NCI-H345 treated with DMSO at 0.1 percent for 48 hours (cell line): ENCODE measurements around the gene ZNF441.
"Not testable (repeated sequence)": the region's sequence is repeated elsewhere in the genome, so short reads cannot be mapped to it uniquely, and the experiment has no call there.

Experiments
- DNase-seq: peaks from one replicate; lab custom pipeline; 2025; ENCODE audit not compliant: unreplicated experiment; lab: John Stamatoyannopoulos, UW

Gene ZNF441

GRCh38 chr19:11766597-11767591 is at the start of gene ZNF441:
TSS of gene ZNF441 (plus strand) at chr19:11767000. CDS start at chr19:11767194, 194 bp downstream.
- DNase-seq = peak; percentile 18

- no peak for DNase-seq
These were observed 45.1 kb upstream of the ZNF441 start for GRCh38 chr19:11721681-11722080.

GRCh38 chr19:11722414-11722813 is 44.4 kb upstream of the ZNF441 start:
- DNase-seq = no peak

- no peak for DNase-seq
These were observed 37.2 kb upstream of the ZNF441 start for GRCh38 chr19:11729586-11729985.

- no peak for DNase-seq
These were observed 31.4 kb upstream of the ZNF441 start for GRCh38 chr19:11735375-11735774.

GRCh38 chr19:11736696-11737095 is 30.1 kb upstream of the ZNF441 start:
- DNase-seq = no peak

GRCh38 chr19:11737964-11738745 is 28.6 kb upstream of the ZNF441 start:
- DNase-seq = no peak

GRCh38 chr19:11738746-11739620 is 27.8 kb upstream of the ZNF441 start, which contains the start of gene ZNF823:
TSS of gene ZNF823 (minus strand) at chr19:11738946. CDS start at chr19:11738819, 127 bp downstream.
- DNase-seq = peak; percentile 47

- DNase-seq = no peak
These were observed 20.9 kb upstream of the ZNF441 start for GRCh38 chr19:11745869-11746268.

GRCh38 chr19:11747277-11747676 is 19.5 kb upstream of the ZNF441 start:
- DNase-seq = no peak

GRCh38 chr19:11749751-11750150 is 17.0 kb upstream of the ZNF441 start:
- no peak for DNase-seq

GRCh38 chr19:11752244-11752736 is 14.5 kb upstream of the ZNF441 start:
- no peak for DNase-seq

- DNase-seq = no peak
These were observed 12.1 kb upstream of the ZNF441 start for GRCh38 chr19:11754663-11755062.

- DNase-seq = no peak
These were observed 9.8 kb upstream of the ZNF441 start for GRCh38 chr19:11756965-11757364.

GRCh38 chr19:11759805-11760204 is 7.0 kb upstream of the ZNF441 start:
- no peak for DNase-seq

GRCh38 chr19:11763117-11763516 is 3.7 kb upstream of the ZNF441 start:
- DNase-seq = no peak

- no peak for DNase-seq
These were observed 3.2 kb upstream of the ZNF441 start for GRCh38 chr19:11763611-11764010.

GRCh38 chr19:11767633-11768133 is 883 bp downstream of the ZNF441 start:
- no peak for DNase-seq

GRCh38 chr19:11769995-11770394 is 3.2 kb downstream of the ZNF441 start:
- DNase-seq = no peak

GRCh38 chr19:11771520-11771919 is 4.7 kb downstream of the ZNF441 start:
- DNase-seq = not testable (repeated sequence)
